Subcutaneous adipose tissue (tissue), 4 donors: Measurements from ENCODE around the gene VPS51. TPM values are rescaled to one million over a fixed set of nuclear protein-coding genes. Genes with fewer than 3 reads are reported as not detected.

Source experiments
- total RNA-seq, 4 donors: library from RNA; depleted of rRNA; stranded (reverse); fragments of >200 nt; gene quantifications; one replicate each; pipeline ENCODE4 v1.1.0, GENCODE V29; 2016
- TF ChIP-seq, protein P1 (sequence below): fragments of 450-650 bp; IDR thresholded peaks from one replicate; pipeline ENCODE4 v1.5.1; 2016; ENCODE audit warnings: low read depth, mild to moderate bottlenecking, control low read depth, antibody characterized with exemption, moderate library complexity

VPS51 gene
- total RNA-seq, 4 donors from 2014 or later, result 84.8 to 300 (median 174) TPM

DNA sequence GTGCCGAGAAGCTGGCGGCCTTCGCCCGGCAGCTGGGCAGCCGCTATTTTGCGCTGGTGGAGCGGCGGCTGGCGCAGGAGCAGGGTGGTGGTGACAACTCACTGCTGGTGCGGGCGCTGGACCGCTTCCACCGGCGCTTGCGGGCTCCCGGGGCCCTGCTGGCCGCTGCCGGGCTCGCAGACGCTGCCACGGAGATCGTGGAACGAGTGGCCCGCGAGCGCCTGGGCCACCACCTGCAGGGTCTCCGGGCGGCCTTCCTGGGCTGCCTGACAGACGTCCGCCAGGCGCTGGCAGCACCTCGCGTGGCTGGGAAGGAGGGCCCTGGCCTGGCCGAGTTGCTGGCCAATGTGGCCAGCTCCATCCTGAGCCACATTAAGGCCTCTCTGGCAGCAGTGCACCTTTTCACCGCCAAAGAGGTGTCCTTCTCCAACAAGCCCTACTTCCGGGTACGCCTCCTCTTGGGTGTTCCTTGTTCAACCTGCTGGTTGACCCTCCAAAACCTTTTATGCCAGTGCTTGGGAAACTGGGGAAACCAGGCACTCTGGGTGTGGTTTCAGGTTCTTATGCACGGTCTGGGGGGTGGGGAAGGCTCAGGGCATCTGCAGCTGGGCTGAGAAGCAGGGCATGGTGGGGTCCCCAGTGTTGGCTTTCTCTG lies 12.6 kb downstream of the VPS51 start:
- TF ChIP-seq, protein P1, sequence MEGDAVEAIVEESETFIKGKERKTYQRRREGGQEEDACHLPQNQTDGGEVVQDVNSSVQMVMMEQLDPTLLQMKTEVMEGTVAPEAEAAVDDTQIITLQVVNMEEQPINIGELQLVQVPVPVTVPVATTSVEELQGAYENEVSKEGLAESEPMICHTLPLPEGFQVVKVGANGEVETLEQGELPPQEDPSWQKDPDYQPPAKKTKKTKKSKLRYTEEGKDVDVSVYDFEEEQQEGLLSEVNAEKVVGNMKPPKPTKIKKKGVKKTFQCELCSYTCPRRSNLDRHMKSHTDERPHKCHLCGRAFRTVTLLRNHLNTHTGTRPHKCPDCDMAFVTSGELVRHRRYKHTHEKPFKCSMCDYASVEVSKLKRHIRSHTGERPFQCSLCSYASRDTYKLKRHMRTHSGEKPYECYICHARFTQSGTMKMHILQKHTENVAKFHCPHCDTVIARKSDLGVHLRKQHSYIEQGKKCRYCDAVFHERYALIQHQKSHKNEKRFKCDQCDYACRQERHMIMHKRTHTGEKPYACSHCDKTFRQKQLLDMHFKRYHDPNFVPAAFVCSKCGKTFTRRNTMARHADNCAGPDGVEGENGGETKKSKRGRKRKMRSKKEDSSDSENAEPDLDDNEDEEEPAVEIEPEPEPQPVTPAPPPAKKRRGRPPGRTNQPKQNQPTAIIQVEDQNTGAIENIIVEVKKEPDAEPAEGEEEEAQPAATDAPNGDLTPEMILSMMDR, result no peak

DNA sequence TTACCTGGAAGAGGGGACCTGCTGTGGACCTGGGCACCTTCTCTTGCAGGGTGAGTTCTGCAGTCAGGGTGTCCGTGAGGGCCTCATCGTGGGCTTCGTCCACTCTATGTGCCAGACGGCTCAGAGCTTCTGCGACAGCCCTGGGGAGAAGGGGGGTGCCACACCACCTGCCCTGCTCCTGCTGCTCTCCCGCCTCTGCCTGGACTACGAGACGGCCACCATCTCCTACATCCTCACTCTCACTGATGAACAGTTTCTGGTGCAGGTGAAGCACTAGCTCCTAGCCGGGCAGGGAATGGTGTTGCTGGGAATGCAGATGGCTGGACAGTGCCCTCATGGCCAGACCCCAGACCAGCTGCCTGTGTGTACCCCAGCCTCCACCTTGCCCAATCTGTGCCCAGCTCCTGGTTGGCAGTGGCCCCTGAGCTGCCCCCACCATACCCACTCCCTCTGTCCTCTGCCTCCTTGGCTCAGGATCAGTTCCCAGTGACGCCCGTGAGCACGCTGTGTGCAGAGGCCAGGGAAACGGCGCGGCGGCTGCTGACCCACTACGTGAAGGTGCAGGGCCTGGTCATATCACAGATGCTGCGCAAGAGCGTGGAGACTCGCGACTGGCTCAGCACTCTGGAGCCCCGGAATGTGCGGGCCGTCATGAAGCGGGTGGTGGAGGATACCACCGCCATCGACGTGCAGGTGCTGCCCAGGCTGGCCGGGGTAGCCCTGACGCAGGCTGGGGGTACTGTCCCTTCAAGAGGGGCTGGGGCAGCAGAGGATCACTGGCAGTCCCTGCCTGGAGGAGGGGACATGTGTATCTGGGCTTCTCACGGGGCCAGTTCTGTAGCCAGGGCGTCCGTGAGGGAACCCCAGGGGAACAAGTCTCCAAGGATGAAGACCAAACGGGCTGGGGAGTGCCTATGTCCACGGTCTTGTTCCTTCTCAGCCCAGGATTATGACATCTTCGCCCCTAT lies 13.5 kb downstream of the VPS51 start:
- TF ChIP-seq, protein P1, result no peak

DNA sequence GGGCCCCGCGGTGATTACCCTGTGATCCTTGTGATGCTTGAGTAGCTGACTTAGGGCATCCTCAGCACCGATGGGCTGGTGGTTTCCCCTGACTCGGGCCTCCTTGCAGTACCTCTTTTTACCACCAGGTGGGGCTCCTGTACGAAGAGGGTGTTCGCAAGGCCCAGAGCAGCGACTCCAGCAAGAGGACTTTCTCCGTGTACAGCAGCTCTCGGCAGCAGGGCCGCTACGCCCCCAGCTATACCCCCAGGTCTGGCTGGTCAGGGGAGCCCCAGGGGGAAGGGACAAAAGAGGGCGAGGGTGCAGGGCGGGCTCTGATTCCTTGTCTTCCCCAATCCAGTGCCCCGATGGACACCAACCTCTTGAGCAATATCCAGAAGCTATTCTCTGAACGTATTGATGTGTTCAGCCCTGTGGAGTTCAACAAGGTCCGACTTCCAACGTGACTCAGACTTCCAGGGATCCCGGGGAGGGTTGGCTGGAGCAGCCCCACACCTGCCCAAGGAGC lies 14.4 kb downstream of the VPS51 start:
- TF ChIP-seq, protein P1, result no peak

DNA sequence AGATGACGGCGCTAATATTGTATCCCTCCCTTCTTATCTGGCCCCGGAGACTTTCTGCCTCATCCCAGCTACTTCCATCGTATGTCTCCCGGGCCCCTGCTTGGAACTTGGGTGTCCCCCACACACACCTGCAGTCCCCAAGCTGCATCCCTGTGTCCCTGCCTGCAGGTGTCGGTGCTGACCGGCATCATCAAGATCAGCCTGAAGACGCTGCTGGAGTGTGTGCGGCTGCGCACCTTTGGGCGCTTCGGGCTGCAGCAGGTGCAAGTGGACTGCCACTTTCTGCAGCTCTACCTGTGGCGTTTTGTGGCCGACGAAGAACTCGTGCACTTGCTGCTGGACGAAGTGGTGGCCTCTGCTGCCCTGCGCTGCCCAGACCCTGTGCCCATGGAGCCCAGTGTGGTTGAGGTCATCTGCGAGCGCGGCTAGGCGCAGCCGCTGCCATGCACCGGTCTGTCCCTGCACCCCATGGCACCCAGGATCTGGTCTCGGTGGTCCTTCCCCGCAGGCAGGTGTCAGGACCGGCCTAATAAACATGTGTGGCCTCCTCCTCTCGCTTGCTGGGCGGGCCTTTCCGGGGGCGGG lies 15.2 kb downstream of the VPS51 start:
- TF ChIP-seq, protein P1, result no peak

DNA sequence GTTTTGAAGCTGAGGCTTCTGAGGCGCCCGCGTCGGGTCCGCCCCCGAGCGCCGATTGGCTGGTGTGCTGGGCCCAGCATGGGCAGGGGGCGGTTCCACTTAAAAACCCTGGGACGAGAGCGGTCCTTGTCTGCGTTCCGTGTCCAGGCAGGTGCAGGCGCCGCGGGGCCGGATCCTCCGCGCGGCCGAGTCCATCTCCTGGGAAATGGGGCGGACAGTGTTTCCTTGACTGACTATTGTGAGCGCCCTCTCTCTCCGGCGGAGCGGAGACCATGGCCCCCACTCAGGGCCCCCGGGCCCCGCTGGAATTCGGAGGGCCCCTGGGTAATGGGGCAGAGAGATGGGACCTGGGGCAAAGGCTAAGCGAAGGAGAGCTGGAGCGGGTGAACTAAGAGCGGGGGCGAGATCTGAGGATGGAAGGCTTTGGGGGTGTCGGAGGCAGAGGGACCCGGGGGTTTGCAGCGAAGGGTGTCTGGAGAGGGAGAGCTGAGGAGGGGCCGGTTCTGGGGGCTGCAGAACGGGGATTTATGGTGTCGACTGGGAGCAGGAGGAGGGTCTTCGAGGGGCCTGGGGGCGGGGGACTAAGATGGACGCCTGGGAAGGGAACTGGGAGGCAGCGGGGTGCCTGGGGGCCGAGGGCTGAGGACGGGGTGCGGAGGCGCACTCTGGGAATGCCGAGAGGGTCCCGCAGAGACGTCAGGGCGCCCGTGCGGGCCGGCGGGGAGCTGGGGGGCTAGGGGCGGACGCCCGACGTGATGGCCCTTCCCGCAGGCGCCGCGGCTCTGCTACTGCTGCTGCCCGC lies 15.9 kb downstream of the VPS51 start, which contains the start of gene TM7SF2:
Gene TM7SF2 (plus strand): TSS at position 129 of the 802 bp plus-strand sequence. CDS start 144 bp downstream, at position 273.
- TF ChIP-seq, protein P1, result no peak

DNA sequence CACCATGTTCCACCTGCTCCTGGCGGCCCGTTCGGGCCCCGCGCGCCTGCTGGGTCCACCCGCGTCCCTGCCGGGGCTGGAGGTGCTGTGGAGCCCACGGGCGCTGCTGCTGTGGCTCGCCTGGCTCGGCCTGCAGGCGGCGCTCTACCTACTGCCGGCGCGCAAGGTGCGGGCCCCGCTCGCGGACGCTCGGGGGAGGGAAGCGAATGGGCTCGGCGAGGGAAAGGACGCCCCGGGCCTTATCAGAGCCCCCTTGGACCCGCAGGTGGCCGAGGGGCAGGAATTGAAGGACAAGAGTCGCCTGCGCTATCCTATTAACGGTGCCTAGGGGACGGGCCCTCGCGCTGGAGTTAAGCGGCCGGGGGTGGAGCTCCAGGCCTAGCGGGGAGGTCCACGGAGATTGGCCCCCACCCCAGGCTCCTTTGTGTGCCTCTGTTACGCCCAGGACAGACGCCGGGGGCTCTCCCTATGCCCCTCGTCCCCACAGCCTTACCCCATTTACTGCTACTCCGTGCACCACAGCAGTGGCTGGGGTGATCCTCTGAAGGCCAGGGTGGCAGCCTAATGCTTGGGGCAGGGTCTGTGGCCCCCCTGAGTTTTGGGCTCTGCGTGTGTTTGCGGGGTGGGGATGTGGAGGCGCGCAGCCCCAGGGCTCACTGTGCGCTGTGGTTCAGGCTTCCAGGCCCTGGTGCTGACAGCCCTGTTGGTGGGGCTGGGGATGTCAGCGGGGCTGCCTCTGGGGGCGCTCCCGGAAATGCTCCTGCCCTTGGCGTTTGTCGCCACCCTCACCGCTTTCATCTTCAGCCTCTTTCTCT lies 16.7 kb downstream of the VPS51 start:
- TF ChIP-seq, protein P1, result no peak
